ENCODE results near the gene ERVFRD-1.
"Not testable (repeated sequence)": the region's sequence is repeated elsewhere in the genome, so short reads cannot be mapped to it uniquely, and the experiment has no call there.

ERVFRD-1 gene

GRCh38 chr6:11126876-11127275 is 15.4 kb upstream of the ERVFRD-1 start:
- DNase-seq = peak; percentile 13

GRCh38 chr6:11123978-11124377 is 12.5 kb upstream of the ERVFRD-1 start:
- DNase-seq = no peak

- DNase-seq = no peak
These were observed 10.9 kb upstream of the ERVFRD-1 start for GRCh38 chr6:11122380-11122779.

GRCh38 chr6:11121851-11122250 is 10.3 kb upstream of the ERVFRD-1 start:
- DNase-seq = peak; percentile 16

- peak; percentile 62 for DNase-seq
These were observed 8.9 kb upstream of the ERVFRD-1 start for GRCh38 chr6:11120271-11121005.

- DNase-seq = peak; percentile 50
These were observed 4.4 kb upstream of the ERVFRD-1 start for GRCh38 chr6:11115808-11116536.

GRCh38 chr6:11113038-11113437 is 1.5 kb upstream of the ERVFRD-1 start:
- peak; percentile 70 for DNase-seq

- no peak for DNase-seq
These were observed 378 bp upstream of the ERVFRD-1 start for GRCh38 chr6:11111769-11112437.

GRCh38 chr6:11108726-11109125 is 2.8 kb downstream of the ERVFRD-1 start:
- DNase-seq = no peak

GRCh38 chr6:11103065-11103464 is 8.5 kb downstream of the ERVFRD-1 start:
- DNase-seq = no peak

- no peak for DNase-seq
These were observed 10.1 kb downstream of the ERVFRD-1 start for GRCh38 chr6:11101417-11101816.

GRCh38 chr6:11098004-11098403 is 13.5 kb downstream of the ERVFRD-1 start:
- DNase-seq = no peak

GRCh38 chr6:11097476-11097875 is 14.0 kb downstream of the ERVFRD-1 start:
- no peak for DNase-seq

- DNase-seq = peak; percentile 68
These were observed 15.4 kb downstream of the ERVFRD-1 start for GRCh38 chr6:11096109-11096508.

- DNase-seq = no peak
These were observed 16.6 kb downstream of the ERVFRD-1 start for GRCh38 chr6:11094941-11095340.

GRCh38 chr6:11094411-11094851 is 17.1 kb downstream of the ERVFRD-1 start:
- peak; percentile 50 for DNase-seq

- peak; percentile 98 for DNase-seq
These were observed 17.7 kb downstream of the ERVFRD-1 start, which contains the start of gene SMIM13 for GRCh38 chr6:11093626-11094410. Gene SMIM13 (plus strand): TSS chr6:11093834. CDS start chr6:11094314, 480 bp downstream.

- DNase-seq = no peak
These were observed 18.2 kb downstream of the ERVFRD-1 start for GRCh38 chr6:11093376-11093625.

- no peak for DNase-seq
These were observed 18.7 kb downstream of the ERVFRD-1 start for GRCh38 chr6:11092668-11093375.

- DNase-seq = not testable (repeated sequence)
These were observed 20.4 kb downstream of the ERVFRD-1 start for GRCh38 chr6:11091141-11091540.

GRCh38 chr6:11089695-11090094 is 21.8 kb downstream of the ERVFRD-1 start:
- DNase-seq = no peak

GRCh38 chr6:11087141-11087812 is 24.2 kb downstream of the ERVFRD-1 start:
- not testable (repeated sequence) for DNase-seq

Data from fibroblast of skin of right biceps (primary cell).